HG03025 (cell line): ENCODE results near the gene SAMD10.
"Not testable (repeated sequence)": the region's sequence is repeated elsewhere in the genome, so short reads cannot be mapped to it uniquely, and the experiment has no call there.

Source experiments
- ATAC-seq: cut with Tn5 transposase; IDR thresholded peaks from one replicate; pipeline ENCODE4 v1.9.1; 2021; ENCODE audit warnings: mild to moderate bottlenecking, moderate library complexity; ENCODE audit not compliant: unreplicated experiment, low FRiP score

Gene SAMD10

GRCh38 chr20:63942969-63943807 is 36.3 kb downstream of the SAMD10 start:
- ATAC-seq = no peak

DNA sequence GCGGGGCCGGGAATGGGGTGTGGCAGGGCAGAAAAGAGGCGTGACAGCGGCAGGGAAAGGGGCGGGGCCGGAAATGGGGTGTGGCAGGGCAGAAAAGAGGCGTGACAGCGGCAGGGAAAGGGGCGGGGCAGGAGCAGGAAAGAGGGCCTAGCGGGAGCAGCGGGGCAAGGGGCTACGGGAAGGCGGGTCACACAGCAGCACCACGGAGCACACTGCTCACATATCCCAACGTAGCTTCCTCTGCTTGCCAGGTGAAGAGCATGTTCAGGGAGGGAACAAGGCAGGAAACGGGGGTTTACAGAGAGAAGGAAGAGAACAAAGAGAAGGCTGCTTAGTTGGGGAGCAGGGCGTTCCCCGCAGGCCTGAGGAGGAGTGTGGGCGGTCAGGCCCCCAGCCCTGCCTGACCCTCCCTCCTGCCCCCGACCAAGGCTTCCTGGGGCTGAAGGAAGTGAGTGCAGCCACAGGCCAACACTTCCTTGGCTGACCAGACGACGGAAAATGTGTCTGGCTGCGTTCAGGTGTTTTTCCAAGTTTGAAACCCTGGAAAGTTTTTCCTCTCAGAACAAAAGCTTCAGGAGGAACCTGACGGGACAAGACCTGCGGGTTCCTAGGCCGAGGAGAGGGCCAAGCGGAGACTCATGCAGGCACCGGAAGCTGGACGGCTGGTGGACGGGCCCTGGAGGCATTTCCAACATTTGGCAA is 37.0 kb downstream of the SAMD10 start:
- no peak for ATAC-seq

GRCh38 chr20:63941282-63942081 is 38.0 kb downstream of the SAMD10 start:
- peak; percentile 32 for ATAC-seq

DNA sequence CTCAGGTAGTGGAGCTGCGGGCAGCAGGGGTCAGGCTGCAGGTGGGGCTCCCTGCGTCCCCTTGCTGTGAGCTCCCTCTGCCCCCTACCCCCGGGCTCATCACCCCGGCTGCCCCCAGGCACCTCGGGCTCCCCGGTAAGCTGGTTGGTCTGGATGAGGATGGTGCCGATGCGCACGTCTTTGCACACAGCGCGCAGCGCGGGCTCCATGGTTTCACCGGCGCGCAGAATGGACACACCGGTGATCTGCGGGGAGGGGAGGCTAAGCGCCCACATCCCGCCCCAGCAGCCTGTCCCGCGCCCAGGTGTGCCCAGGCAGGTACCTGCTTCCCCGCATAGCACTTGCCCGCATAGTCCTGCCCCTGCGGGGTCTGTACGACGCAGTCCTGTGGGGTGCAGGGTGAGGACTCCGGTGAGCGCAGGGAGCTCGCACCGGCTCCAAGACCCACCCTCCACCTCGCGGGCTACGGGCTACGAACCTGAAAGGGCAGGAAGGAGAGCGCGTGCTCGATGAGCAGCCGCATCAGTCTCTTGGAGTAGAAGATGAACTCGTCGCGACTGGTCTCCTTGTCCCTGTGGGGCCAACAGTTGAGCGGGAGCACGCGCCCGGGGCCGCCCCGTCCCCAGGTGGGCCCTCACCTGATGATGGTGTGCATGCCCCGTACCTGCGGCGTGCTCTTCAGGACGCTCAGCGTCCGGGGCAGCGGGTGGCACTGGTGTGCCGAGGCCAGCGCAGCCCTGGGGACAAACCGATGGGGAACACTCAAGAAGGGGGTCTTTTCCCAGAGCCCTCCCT is 38.8 kb downstream of the SAMD10 start:
- ATAC-seq = no peak

DNA sequence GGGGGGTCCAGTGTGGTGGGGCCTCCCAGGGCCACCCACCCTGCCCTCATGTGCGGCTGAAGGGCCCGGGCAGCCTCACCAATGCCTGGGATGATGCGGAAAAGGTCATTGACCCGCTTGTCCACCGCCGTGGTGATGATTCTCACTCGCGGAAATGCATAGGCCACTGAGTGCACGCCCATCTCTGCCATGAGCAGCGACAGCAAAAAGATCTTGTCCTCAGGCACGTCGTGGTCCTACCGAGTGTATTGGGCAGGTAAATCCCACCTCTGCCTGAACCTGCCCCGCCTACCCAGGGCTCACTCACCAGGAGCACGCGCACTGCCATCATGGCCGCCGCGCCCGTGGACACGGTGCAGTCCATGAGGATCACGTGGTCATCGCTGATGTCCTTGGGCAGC is 39.4 kb downstream of the SAMD10 start:
- no peak for ATAC-seq

GRCh38 chr20:63939061-63939935 is 40.1 kb downstream of the SAMD10 start:
- no peak for ATAC-seq

GRCh38 chr20:63937596-63937995 is 41.8 kb downstream of the SAMD10 start:
- ATAC-seq = no peak

DNA sequence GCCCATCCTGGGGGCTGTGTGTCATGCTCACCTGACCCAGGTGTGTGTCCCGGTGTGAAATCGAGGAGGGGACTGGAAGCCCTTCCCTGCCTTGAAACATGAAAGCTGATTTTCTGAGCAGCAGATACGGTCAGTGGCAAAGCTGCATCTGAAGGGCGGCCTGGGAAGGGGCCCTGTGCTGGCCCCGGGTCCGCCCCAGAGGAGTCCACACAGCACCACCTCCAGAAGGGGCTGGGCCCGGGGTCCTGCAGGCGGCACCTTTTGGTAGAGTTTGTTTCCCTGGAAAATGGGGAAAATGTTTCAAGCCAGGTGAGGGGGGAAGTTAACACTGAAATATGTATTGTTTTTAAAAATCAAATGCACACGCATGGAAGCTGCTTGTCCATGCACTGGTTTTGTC is 44.0 kb downstream of the SAMD10 start:
- ATAC-seq = no peak

- ATAC-seq = no peak
Measured at GRCh38 chr20:63934271-63935068, 45.0 kb downstream of the SAMD10 start.

DNA sequence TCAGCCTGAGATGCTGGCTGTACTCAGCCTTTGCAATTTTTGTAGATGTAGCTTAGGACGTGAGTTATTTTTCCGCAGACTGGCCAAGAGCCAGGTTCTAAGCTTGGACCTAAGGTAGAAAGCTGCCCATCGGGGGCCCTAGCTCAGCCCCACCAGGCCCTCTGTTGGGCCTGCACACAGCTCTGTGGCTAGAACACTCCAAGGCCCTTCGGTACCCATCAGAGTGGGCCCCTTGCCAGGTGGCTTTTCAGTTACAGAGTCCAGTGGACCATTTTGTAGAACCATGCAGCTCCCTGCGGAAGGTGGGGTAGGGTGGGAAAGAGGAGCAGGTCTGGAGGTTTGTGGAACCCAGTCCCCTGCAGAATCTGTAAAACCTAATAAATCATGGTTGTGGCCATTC is 45.8 kb downstream of the SAMD10 start:
- no peak for ATAC-seq

DNA sequence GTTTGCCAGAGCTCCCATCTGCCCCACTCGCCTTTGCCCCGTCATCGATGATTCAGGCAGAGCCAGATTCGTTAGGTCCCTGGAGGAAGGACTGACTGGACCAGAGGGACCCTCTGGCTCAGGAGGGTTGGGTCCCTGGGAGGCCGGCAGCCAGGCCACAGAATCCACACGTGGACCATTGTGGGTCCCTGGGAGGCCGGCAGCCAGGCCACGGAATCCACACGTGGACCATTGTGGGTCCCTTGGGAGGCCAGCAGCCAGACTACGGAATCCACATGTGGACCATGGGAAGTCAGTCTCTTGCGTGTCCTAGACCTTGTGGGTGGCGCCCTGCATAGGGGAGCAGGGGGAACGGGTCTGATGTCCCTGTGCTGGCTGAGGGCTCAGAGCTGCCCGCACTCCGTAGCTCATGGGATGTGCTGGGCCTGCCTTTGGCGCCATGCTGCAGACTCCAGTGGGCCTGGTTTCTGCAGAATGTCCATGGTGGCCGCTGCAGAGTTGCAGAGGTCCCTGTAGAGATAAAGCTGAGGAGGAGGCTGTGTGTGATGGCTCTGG is 46.8 kb downstream of the SAMD10 start:
- no peak for ATAC-seq

DNA sequence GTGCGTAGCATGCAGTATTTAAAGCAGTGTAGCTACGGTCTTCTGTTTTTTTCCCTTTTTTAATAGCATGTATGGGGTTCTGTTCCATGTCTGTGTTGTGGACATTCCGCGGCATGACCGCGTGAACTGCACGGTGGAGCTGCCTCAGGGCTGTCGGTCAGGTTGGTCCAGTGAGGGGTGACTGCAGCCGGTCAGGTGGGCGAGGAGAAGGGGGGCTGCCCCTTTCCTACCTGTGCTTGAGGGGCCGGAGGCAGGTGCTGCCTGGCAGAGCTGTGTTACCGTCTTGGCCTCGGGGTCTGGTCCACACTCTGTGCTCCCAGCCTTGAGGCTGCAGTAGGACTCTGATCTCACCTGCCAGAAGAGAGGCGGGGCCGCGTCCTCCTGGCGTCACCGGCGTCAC is 47.7 kb downstream of the SAMD10 start:
- no peak for ATAC-seq

DNA sequence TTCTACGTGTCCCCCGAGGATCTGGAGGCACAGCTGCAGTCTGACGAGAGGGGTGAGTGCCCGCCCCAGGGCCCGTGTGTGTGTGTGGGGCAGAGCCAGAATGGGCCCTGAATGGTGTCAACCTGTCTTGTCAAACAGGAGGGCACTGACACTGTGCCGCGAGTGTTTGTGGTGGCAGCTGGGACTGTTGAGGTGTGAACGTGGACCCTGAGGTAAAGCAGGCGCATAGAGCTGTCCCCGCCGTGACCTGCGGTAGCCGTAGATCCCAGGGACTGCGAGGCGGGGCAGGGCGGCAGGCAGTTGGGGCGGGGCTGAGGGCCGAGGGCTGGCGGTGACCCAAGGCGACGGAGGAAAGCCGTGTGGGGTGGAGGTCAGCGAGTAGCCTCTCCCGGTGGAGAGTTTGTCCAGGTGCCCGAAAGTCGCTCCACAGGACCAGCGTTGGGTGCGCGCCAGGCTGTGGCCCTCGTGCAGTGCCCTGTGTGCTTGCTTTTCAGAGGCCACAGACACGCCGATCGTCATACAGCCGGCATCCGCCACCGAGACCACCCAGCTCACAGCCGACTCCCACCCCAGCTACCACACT is 48.4 kb downstream of the SAMD10 start:
- ATAC-seq = no peak

DNA sequence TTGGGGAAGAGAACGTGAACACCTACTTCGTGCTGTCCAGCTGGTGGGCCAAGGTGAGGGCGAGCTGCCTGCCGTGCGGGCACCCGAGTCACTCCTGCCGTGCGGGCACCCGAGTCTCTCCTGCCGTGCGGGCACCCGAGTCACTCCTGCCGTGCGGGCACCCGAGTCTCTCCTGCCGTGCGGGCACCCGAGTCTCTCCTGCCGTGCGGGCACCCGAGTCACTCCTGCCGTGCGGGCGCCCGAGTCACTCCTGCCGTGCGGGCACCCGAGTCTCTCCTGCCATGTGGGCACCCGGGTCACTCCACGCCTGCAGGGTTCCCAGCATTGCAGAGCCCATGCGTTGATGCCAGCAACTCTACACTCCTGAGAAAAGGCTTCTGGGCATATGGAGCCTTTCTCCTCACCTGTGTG is 50.0 kb downstream of the SAMD10 start:
- ATAC-seq = not testable (repeated sequence)

DNA sequence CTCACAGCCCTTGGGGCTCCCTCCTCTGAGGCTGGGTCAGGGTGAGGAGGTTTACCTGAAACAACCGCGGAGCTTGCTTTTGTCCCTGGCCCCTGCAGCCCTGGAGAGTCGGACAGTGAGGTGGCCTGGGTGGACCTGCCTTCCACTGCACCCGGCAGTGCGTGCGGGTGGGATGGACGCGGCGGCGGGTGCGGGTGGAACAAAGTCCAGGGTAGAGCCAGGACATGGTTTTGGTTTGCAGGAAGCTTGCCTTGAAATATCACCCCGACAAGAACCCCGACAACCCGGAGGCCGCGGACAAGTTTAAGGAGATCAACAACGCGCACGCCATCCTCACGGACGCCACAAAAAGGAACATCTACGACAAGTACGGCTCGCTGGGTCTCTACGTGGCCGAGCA is 50.4 kb downstream of the SAMD10 start:
- no peak for ATAC-seq

- ATAC-seq = no peak
Measured at GRCh38 chr20:63926298-63926697, 53.1 kb downstream of the SAMD10 start.

DNA sequence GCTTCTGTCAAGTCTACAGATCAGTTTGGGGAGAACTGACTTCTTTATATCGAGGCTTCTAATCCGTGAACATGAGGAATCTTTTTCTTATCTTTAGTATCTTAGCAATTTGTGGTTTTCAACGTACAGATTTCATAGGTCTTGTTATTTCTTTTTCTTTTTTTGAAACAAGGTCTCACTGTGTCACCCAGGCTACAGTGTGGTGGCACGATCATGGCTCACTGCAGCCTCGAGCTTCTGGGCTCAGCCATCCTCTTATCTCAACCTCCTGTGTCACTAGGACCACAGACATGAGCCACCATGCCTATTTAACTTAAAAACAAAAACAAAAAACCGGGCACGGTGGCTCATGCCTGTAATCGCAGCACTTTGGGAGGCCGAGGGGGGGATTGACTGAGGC is 55.2 kb downstream of the SAMD10 start:
- ATAC-seq = no peak
